ENCODE measurements around the gene SLC39A10. TPM values are rescaled to one million over a fixed set of nuclear protein-coding genes. Genes with fewer than 3 reads are reported as not detected.

Gene SLC39A10
- total and polyA plus RNA-seq, 4 donors: 5.7 to 28.4 (median 18.2) TPM

DNA sequence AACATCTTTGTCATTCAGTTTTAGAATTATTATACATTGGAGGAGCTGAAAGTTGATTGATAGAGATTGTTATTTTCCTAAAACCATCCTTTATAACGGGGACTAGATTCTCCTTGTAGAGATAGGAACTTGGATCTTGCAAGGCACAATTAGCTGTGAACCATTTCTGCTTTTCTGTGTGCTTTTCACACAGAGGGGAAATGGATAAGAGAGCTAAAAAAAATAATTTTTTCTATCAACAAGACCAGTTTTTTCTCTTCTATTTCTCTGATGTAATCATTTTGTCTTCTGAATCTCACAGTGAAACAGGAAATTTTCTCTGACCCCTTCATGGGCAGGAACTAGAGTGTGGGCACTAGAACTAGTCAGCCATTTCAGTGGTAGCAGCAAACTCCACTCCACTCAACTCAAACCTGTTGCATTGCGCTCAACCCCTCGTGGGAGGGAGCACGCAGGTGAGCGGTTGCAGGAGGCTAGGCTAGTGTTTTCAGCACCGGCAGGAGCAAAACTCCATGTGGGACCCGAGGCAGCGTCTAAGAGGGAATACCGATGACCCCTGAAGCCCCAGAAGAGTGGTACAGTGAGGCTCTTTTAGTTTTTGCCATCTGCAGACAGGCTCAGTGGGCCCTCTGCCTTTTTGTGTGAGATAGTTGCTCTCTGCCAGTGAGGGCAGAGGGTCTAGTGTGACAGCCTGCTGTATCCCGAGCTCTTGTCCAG, 24.0 kb upstream of the SLC39A10 start:
- DNase-seq (no peak), ATAC-seq (ENCODE audit: insufficient read depth, low FRiP score) (no peak)
- H3K4me3 ChIP-seq: no peak overlapping the region
- H3K4me1 ChIP-seq (ENCODE audit: control insufficient read depth in 5 of 5, insufficient read depth in 5 of 5, low read length in 5 of 5): no peaks in the 10 kb centered on the region
- H3K36me3 ChIP-seq (ENCODE audit: control insufficient read depth in 4 of 4, insufficient read depth in 4 of 4, low read length in 4 of 4): no peaks in the 10 kb centered on the region
- 88 to 93% methylated on average over 10 of the region's 10 CpGs for WGBS, 2 donors
- H3K27me3 ChIP-seq (ENCODE audit: control insufficient read depth in 3 of 3, insufficient read depth in 3 of 3, low read length in 2 of 3): no peaks in the 10 kb centered on the region
- H3K9ac ChIP-seq (ENCODE audit: insufficient read depth in 1 of 2, low read length in 2 of 2): no peak overlapping the region
- H3K9me3 ChIP-seq (ENCODE audit: control insufficient read depth in 4 of 4, insufficient read depth in 3 of 4, low read length in 3 of 4): peaks cover 0 to 1% (median 0%) of the 10 kb centered on the region in 4 donors
- TF ChIP-seq, protein P1, sequence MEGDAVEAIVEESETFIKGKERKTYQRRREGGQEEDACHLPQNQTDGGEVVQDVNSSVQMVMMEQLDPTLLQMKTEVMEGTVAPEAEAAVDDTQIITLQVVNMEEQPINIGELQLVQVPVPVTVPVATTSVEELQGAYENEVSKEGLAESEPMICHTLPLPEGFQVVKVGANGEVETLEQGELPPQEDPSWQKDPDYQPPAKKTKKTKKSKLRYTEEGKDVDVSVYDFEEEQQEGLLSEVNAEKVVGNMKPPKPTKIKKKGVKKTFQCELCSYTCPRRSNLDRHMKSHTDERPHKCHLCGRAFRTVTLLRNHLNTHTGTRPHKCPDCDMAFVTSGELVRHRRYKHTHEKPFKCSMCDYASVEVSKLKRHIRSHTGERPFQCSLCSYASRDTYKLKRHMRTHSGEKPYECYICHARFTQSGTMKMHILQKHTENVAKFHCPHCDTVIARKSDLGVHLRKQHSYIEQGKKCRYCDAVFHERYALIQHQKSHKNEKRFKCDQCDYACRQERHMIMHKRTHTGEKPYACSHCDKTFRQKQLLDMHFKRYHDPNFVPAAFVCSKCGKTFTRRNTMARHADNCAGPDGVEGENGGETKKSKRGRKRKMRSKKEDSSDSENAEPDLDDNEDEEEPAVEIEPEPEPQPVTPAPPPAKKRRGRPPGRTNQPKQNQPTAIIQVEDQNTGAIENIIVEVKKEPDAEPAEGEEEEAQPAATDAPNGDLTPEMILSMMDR (IDR thresholded peaks at IDR 0.05; ENCODE audit: control extremely low read depth, extremely low read depth): no peak
- H3K27ac ChIP-seq (ENCODE audit: low read depth in 1 of 2, low read length in 1 of 2): no peak overlapping the region

DNA sequence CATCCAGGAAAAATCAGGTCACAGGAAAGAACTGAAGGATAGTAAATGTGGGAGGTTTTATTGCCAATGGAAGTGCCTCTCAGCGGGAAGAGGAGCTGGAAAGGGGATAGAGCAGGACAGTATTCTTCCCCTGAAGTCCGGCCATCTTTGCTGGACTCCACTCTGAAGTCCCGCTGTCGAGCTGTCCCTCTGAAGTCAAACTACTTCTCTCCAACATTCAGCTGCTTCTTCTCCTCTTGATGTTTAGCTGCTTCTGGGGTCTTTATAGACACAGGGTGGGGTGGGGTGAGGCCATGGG, 23.5 kb upstream of the SLC39A10 start:
- 95 to 96% methylated on average over 4 of the region's 4 CpGs for WGBS, 2 donors
- no peak for DNase-seq
- TF ChIP-seq, protein P1 (IDR thresholded peaks at IDR 0.05; ENCODE audit: control extremely low read depth, extremely low read depth): no peak
- no peaks in the 10 kb centered on the region for H3K4me1 ChIP-seq (ENCODE audit: control insufficient read depth in 5 of 5, insufficient read depth in 5 of 5, low read length in 5 of 5)
- H3K27me3 ChIP-seq (ENCODE audit: control insufficient read depth in 3 of 3, insufficient read depth in 3 of 3, low read length in 2 of 3): no peaks in the 10 kb centered on the region
- H3K36me3 ChIP-seq (ENCODE audit: control insufficient read depth in 4 of 4, insufficient read depth in 4 of 4, low read length in 4 of 4): no peaks in the 10 kb centered on the region
- H3K9me3 ChIP-seq (ENCODE audit: control insufficient read depth in 4 of 4, insufficient read depth in 3 of 4, low read length in 3 of 4): peaks cover 0 to 1% (median 0%) of the 10 kb centered on the region in 4 donors
- ATAC-seq (ENCODE audit: insufficient read depth, low FRiP score): no peak
- no peak overlapping the region for H3K4me3 ChIP-seq
- no peak overlapping the region for H3K9ac ChIP-seq (ENCODE audit: insufficient read depth in 1 of 2, low read length in 2 of 2)
- H3K27ac ChIP-seq (ENCODE audit: low read depth in 1 of 2, low read length in 1 of 2): no peak overlapping the region

DNA sequence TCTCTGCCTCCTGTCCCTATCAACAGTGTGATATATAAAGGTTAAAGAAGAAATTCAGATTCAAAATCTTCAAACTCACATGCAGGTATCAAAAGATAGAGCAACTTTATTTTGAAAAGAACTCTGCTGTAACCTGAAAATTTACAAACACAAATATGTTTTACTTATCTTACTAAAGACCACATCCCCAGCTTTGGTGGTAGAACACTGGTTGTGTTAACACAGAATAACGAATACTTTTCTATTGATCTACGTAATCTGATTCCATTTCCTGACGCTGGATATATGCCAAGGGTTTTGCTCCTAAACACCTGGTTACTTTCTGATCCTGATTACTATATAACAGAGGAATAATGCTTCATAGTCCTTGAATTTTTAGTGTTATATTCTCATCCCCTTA, 23.1 kb upstream of the SLC39A10 start:
- Histone ChIP-seq H3K9ac (ENCODE audit: insufficient read depth in 1 of 2, low read length in 2 of 2) (no peak overlapping the region), H3K9me3 (ENCODE audit: control insufficient read depth in 4 of 4, insufficient read depth in 3 of 4, low read length in 3 of 4) (peaks cover 0 to 1% (median 0%) of the 10 kb centered on the region in 4 donors), H3K27ac (ENCODE audit: low read depth in 1 of 2, low read length in 1 of 2) (no peak overlapping the region), H3K27me3 (ENCODE audit: control insufficient read depth in 3 of 3, insufficient read depth in 3 of 3, low read length in 2 of 3) (no peaks in the 10 kb centered on the region), H3K4me3 (no peak overlapping the region), H3K36me3 (ENCODE audit: control insufficient read depth in 4 of 4, insufficient read depth in 4 of 4, low read length in 4 of 4) (no peaks in the 10 kb centered on the region), H3K4me1 (ENCODE audit: control insufficient read depth in 5 of 5, insufficient read depth in 5 of 5, low read length in 5 of 5) (no peaks in the 10 kb centered on the region)
- ATAC-seq (ENCODE audit: insufficient read depth, low FRiP score) (no peak), DNase-seq (no peak)
- TF ChIP-seq, protein P1 (IDR thresholded peaks at IDR 0.05; ENCODE audit: control extremely low read depth, extremely low read depth): no peak
- WGBS, 2 donors: 91 to 95% methylated on average over 3 of the region's 3 CpGs

DNA sequence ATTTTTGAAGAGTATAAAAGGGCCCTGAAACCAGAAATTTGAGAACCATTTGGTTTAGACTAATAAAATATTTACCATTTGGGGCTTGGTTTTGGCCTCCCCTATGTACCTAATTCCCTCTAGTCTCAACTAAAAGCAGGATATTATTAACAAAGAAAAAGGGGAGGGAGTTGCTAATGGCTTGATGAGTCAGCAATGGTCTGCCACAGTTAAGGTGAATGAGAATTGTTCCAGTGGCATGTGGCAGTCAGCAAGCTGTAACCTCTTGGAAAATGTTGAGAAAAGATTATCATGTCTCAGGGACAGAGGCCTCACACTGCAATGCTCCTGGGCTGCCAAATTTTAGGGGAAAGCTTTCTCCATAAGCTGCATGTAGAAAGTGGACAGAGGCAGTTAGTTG, 20.1 kb upstream of the SLC39A10 start:
- H3K9me3 ChIP-seq (ENCODE audit: control insufficient read depth in 4 of 4, insufficient read depth in 3 of 4, low read length in 3 of 4): peaks cover 0 to 1% (median 0%) of the 10 kb centered on the region in 4 donors
- TF ChIP-seq, protein P1 (IDR thresholded peaks at IDR 0.05; ENCODE audit: control extremely low read depth, extremely low read depth): no peak
- ATAC-seq (ENCODE audit: insufficient read depth, low FRiP score): no peak

More for the DNA sequence above, 20.1 kb upstream of the SLC39A10 start:
- no peak overlapping the region for H3K4me3 ChIP-seq
- H3K27me3 ChIP-seq (ENCODE audit: control insufficient read depth in 3 of 3, insufficient read depth in 3 of 3, low read length in 2 of 3): no peaks in the 10 kb centered on the region
- DNase-seq: no peak
- H3K4me1 ChIP-seq (ENCODE audit: control insufficient read depth in 5 of 5, insufficient read depth in 5 of 5, low read length in 5 of 5): peaks cover 0 to 11% (median 0%) of the 10 kb centered on the region in 5 donors
- H3K27ac ChIP-seq (ENCODE audit: low read depth in 1 of 2, low read length in 1 of 2): no peak overlapping the region
- no peaks in the 10 kb centered on the region for H3K36me3 ChIP-seq (ENCODE audit: control insufficient read depth in 4 of 4, insufficient read depth in 4 of 4, low read length in 4 of 4)
- H3K9ac ChIP-seq (ENCODE audit: insufficient read depth in 1 of 2, low read length in 2 of 2): no peak overlapping the region
